ENCODE measurements around the gene EMC10.

GRCh38 chr19:50494186-50495019, 18.1 kb downstream of the EMC10 start:
- no peak for TF ChIP-seq CREM (IDR thresholded peaks at IDR 0.05; ENCODE audit: low read depth)
- TF ChIP-seq CTCF (IDR thresholded peaks at IDR 0.05 in 2 of 3, conservative IDR thresholded peaks at IDR 0.05 in 1 of 3; ENCODE audit: control insufficient read depth in 2 of 3, extremely low read depth in 1 of 3, insufficient read depth in 1 of 3, low read depth in 3 of 3, low read length in 3 of 3), result no peak
